GM12873 (cell line): ENCODE results near the gene DNHD1.

Experiments used
- CTCF ChIP-seq: IDR thresholded peaks from 2 replicates; pipeline ENCODE4 v1.5.1; 2012; ENCODE audit warnings: low read depth, mild to moderate bottlenecking, moderate library complexity, low read length, control low read depth; ENCODE audit not compliant: insufficient read depth; ENCODE audit errors: missing control alignments

DNHD1 gene

GRCh38 chr11:6557063-6557462, 60.0 kb downstream of the DNHD1 start:
- no peak for TF ChIP-seq CTCF

GRCh38 chr11:6557761-6558674, 60.9 kb downstream of the DNHD1 start:
- TF ChIP-seq CTCF: no peak

- no peak for TF ChIP-seq CTCF
Measured at GRCh38 chr11:6559369-6559768, 62.3 kb downstream of the DNHD1 start.

- no peak for TF ChIP-seq CTCF
Measured at GRCh38 chr11:6561288-6561687, 64.2 kb downstream of the DNHD1 start.

- no peak for TF ChIP-seq CTCF
Measured at GRCh38 chr11:6563121-6563619, 66.1 kb downstream of the DNHD1 start.

GRCh38 chr11:6563667-6564066, 66.6 kb downstream of the DNHD1 start:
- no peak for TF ChIP-seq CTCF

- no peak for TF ChIP-seq CTCF
Measured at GRCh38 chr11:6565325-6565724, 68.2 kb downstream of the DNHD1 start.
